HEK293 (cell line): ENCODE data around the gene LLGL1.

Source experiments
- SCRT2 ChIP-seq: fragments of 450-650 bp; formaldehyde crosslinking; IDR thresholded peaks from 2 replicates; pipeline ENCODE4 v1.5.1; 2016; ENCODE audit warnings: missing biosample characterization, missing genetic modification characterization
- ZBTB1 ChIP-seq: fragments of 450-650 bp; formaldehyde crosslinking; IDR thresholded peaks from 2 replicates; pipeline ENCODE4 v1.5.1; 2016; ENCODE audit warnings: missing biosample characterization, missing genetic modification characterization
- ZNF544 ChIP-seq: fragments of 450-650 bp; formaldehyde crosslinking; IDR thresholded peaks from 2 replicates; pipeline ENCODE4 v1.5.0; 2017; ENCODE audit warnings: missing biosample characterization, missing genetic modification characterization
- ZNF548 ChIP-seq: fragments of 450-650 bp; formaldehyde crosslinking; IDR thresholded peaks from 2 replicates; pipeline ENCODE4 v1.5.1; 2016; ENCODE audit warnings: missing biosample characterization, missing genetic modification characterization
- ZNF571 ChIP-seq: fragments of 450-650 bp; formaldehyde crosslinking; IDR thresholded peaks from 2 replicates; pipeline ENCODE4 v1.5.0; 2017; ENCODE audit warnings: missing biosample characterization, missing genetic modification characterization
- TF ChIP-seq, protein P1 (sequence below): fragments of 450-650 bp; formaldehyde crosslinking; IDR thresholded peaks from 2 replicates; pipeline ENCODE4 v1.5.1; 2016; ENCODE audit warnings: missing biosample characterization, missing genetic modification characterization
- TF ChIP-seq, protein P2 (sequence below): fragments of 450-650 bp; formaldehyde crosslinking; optimal IDR thresholded peaks from 2 replicates; pipeline ENCODE3; 2016; ENCODE audit warnings: missing biosample characterization, mild to moderate bottlenecking, missing genetic modification characterization
- TF ChIP-seq, protein P3 (sequence below): fragments of 450-650 bp; formaldehyde crosslinking; IDR thresholded peaks from 2 replicates; pipeline ENCODE4 v1.5.1; 2016; ENCODE audit warnings: missing biosample characterization, missing genetic modification characterization
- TF ChIP-seq, protein P4 (sequence below): fragments of 450-650 bp; formaldehyde crosslinking; IDR thresholded peaks from 2 replicates; pipeline ENCODE4 v1.5.1; 2016; ENCODE audit warnings: missing biosample characterization, missing genetic modification characterization
- TF ChIP-seq, protein P5 (sequence below): fragments of 450-650 bp; formaldehyde crosslinking; IDR thresholded peaks from 2 replicates; pipeline ENCODE4 v1.5.1; 2016; ENCODE audit warnings: missing biosample characterization, missing genetic modification characterization

DNA sequence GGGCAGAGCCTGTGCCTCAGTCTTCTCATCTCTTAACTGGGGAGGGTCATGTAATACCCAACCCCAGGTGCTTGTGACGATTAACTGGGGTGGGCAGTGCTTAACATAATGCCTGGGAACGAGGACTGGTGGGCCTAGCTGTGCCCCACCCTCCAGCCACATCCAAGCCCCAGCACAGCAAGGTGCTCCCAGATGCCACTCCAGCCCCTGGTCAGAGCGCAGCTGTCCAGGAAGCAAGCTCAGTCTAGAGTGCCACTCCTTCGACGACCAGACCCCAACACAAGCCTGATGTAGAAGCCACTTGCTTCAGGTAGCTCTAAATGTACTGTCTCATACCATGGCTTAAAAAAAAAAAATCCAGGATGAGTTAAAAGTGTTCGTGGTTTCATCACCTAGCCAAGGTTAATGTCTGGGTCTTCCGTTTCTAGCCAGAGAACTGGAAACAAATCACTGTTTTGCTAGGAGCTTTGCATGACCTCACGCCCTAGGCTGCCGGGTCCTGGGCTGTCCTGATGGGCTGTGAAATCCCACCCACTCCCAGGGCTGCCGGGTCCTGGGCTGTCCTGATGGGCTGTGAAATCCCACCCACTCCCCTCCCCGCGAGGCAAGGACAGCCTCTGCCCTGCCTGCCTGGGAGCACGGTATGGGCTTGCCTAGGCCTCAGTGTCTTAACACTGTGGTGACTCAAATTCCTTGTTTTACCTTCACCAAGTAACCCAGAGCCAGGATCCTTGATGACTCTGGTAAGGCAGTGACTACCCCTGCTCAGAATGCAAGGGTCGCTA, 42.7 kb downstream of the LLGL1 start:
- TF ChIP-seq, protein P1, sequence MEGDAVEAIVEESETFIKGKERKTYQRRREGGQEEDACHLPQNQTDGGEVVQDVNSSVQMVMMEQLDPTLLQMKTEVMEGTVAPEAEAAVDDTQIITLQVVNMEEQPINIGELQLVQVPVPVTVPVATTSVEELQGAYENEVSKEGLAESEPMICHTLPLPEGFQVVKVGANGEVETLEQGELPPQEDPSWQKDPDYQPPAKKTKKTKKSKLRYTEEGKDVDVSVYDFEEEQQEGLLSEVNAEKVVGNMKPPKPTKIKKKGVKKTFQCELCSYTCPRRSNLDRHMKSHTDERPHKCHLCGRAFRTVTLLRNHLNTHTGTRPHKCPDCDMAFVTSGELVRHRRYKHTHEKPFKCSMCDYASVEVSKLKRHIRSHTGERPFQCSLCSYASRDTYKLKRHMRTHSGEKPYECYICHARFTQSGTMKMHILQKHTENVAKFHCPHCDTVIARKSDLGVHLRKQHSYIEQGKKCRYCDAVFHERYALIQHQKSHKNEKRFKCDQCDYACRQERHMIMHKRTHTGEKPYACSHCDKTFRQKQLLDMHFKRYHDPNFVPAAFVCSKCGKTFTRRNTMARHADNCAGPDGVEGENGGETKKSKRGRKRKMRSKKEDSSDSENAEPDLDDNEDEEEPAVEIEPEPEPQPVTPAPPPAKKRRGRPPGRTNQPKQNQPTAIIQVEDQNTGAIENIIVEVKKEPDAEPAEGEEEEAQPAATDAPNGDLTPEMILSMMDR (tag by site-specific recombination), result no peak
- TF ChIP-seq, protein P2, sequence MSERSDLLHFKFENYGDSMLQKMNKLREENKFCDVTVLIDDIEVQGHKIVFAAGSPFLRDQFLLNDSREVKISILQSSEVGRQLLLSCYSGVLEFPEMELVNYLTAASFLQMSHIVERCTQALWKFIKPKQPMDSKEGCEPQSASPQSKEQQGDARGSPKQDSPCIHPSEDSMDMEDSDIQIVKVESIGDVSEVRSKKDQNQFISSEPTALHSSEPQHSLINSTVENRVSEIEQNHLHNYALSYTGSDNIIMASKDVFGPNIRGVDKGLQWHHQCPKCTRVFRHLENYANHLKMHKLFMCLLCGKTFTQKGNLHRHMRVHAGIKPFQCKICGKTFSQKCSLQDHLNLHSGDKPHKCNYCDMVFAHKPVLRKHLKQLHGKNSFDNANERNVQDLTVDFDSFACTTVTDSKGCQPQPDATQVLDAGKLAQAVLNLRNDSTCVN, result no peak
- TF ChIP-seq ZNF571 (tag by site-specific recombination) (no peak), ZBTB1 (tag by site-specific recombination) (no peak), ZNF548 (tag by site-specific recombination) (no peak), ZNF544 (no peak), SCRT2 (tag by site-specific recombination) (no peak)
- TF ChIP-seq, protein P3, sequence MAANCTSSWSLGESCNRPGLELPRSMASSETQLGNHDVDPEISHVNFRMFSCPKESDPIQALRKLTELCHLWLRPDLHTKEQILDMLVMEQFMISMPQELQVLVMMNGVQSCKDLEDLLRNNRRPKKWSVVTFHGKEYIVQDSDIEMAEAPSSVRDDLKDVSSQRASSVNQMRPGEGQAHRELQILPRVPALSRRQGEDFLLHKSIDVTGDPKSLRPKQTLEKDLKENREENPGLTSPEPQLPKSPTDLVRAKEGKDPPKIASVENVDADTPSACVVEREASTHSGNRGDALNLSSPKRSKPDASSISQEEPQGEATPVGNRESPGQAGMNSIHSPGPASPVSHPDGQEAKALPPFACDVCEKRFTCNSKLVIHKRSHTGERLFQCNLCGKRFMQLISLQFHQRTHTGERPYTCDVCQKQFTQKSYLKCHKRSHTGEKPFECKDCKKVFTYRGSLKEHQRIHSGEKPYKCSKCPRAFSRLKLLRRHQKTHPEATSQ, result no peak
- TF ChIP-seq, protein P4, sequence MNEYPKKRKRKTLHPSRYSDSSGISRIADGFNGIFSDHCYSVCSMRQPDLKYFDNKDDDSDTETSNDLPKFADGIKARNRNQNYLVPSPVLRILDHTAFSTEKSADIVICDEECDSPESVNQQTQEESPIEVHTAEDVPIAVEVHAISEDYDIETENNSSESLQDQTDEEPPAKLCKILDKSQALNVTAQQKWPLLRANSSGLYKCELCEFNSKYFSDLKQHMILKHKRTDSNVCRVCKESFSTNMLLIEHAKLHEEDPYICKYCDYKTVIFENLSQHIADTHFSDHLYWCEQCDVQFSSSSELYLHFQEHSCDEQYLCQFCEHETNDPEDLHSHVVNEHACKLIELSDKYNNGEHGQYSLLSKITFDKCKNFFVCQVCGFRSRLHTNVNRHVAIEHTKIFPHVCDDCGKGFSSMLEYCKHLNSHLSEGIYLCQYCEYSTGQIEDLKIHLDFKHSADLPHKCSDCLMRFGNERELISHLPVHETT, result no peak
- TF ChIP-seq, protein P5, sequence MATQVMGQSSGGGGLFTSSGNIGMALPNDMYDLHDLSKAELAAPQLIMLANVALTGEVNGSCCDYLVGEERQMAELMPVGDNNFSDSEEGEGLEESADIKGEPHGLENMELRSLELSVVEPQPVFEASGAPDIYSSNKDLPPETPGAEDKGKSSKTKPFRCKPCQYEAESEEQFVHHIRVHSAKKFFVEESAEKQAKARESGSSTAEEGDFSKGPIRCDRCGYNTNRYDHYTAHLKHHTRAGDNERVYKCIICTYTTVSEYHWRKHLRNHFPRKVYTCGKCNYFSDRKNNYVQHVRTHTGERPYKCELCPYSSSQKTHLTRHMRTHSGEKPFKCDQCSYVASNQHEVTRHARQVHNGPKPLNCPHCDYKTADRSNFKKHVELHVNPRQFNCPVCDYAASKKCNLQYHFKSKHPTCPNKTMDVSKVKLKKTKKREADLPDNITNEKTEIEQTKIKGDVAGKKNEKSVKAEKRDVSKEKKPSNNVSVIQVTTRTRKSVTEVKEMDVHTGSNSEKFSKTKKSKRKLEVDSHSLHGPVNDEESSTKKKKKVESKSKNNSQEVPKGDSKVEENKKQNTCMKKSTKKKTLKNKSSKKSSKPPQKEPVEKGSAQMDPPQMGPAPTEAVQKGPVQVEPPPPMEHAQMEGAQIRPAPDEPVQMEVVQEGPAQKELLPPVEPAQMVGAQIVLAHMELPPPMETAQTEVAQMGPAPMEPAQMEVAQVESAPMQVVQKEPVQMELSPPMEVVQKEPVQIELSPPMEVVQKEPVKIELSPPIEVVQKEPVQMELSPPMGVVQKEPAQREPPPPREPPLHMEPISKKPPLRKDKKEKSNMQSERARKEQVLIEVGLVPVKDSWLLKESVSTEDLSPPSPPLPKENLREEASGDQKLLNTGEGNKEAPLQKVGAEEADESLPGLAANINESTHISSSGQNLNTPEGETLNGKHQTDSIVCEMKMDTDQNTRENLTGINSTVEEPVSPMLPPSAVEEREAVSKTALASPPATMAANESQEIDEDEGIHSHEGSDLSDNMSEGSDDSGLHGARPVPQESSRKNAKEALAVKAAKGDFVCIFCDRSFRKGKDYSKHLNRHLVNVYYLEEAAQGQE, result no peak
